GM12878 (cell line): ENCODE measurements around the gene IL17A. TPM values are rescaled to one million over a fixed set of nuclear protein-coding genes. Genes with fewer than 3 reads are reported as not detected.

Source experiments
- ATAC-seq: fragments of 200-7000 bp; cut with Tn5 transposase; 3 replicates; pipeline ENCODE4 v1.9.1; 2020; ENCODE audit warnings: mild to moderate bottlenecking, moderate library complexity
- BruUV-seq: library from RNA; stranded (reverse); fragments of 400-500 nt; replicated peaks from 2 replicates; lab custom pipeline; 2021; lab: Mats Ljungman, UMichigan
- CTCF ChIA-PET: fragments of 300-600 bp; sonication (Branson Sonifier 250); formaldehyde crosslinking; extraction: SDS; loops from one replicate; lab custom pipeline; 2021; ENCODE audit warnings: inconsistent platforms; lab: Yijun Ruan, JAX
- POLR2A ChIA-PET: fragments of 350-600 bp; formaldehyde crosslinking; extraction: SDS; loops from one replicate; lab custom pipeline; 2021; ENCODE audit warnings: inconsistent platforms; lab: Charles Lee
- RAD21 ChIA-PET: fragments of 300-600 bp; sonication (Branson Sonifier 250); formaldehyde crosslinking; loops from one replicate; lab custom pipeline; 2023; ENCODE audit warnings: antibody characterized with exemption; ENCODE audit not compliant: unreplicated experiment; lab: Charles Lee
- SMC1A ChIA-PET: fragments of 300-600 bp; sonication (Branson Sonifier 250); formaldehyde crosslinking; loops from one replicate; lab custom pipeline; 2023; ENCODE audit not compliant: unreplicated experiment, uncharacterized antibody; lab: Charles Lee
- DNase-seq: peaks from one replicate; pipeline ENCODE4 v3.0.0-alpha.2; 2011; ENCODE audit warnings: low read depth, low spot score
- FAIRE-seq: peaks from 3 replicates; lab custom pipeline; 2011; peaks lifted over from hg19 to GRCh38; lab: Jason Lieb, UNC
- H2AFZ ChIP-seq: 2 replicates; pipeline ENCODE4 v1.6.0; 2011; ENCODE audit warnings: low read depth, low read length, control low read depth; ENCODE audit not compliant: control insufficient read depth
- H3K27ac ChIP-seq: 2 replicates; pipeline ENCODE4 v1.5.1; 2011; ENCODE audit warnings: control low read depth; ENCODE audit not compliant: control insufficient read depth, insufficient read depth
- H3K27me3 ChIP-seq, 2 experiments: replicated peaks in 1 of 2; 2 replicates each; pipeline versions ENCODE4 v1.6.0 to v1.6.1; 2011; ENCODE audit warnings: low read length in 1 of 2; ENCODE audit not compliant: control insufficient read depth in 2 of 2, insufficient read depth in 2 of 2
- H3K36me3 ChIP-seq, 2 experiments: 2 replicates each; pipeline ENCODE4 v1.5.1; 2011; ENCODE audit warnings: low read length in 1 of 2; ENCODE audit not compliant: control insufficient read depth in 2 of 2, insufficient read depth in 2 of 2
- H3K4me1 ChIP-seq: 2 replicates; pipeline ENCODE4 v1.6.1; 2011; ENCODE audit warnings: mild to moderate bottlenecking, low read length, moderate library complexity, mixed read lengths; ENCODE audit not compliant: control insufficient read depth, insufficient read depth
- H3K4me2 ChIP-seq: 2 replicates; pipeline ENCODE4 v1.6.0; 2011; ENCODE audit warnings: control low read depth; ENCODE audit not compliant: control insufficient read depth, insufficient read depth
- H3K4me3 ChIP-seq: fragments of 200-600 bp; sonication (generic); 2 replicates; pipeline ENCODE4 v1.5.1; 2016
- H3K79me2 ChIP-seq: 2 replicates; pipeline ENCODE4 v1.6.0; 2011; ENCODE audit warnings: low read length; ENCODE audit not compliant: control insufficient read depth, insufficient read depth
- H3K9ac ChIP-seq: 2 replicates; pipeline ENCODE4 v1.8.0; 2011; ENCODE audit warnings: low read length, control low read depth, mixed read lengths; ENCODE audit not compliant: control insufficient read depth, insufficient read depth
- H3K9me3 ChIP-seq: replicated peaks from 3 replicates; pipeline ENCODE4 v1.5.1; 2011; ENCODE audit warnings: mild to moderate bottlenecking, low read length; ENCODE audit not compliant: control insufficient read depth, insufficient read depth
- H4K20me1 ChIP-seq: 2 replicates; pipeline ENCODE4 v1.6.0; 2011; ENCODE audit not compliant: control insufficient read depth, insufficient read depth
- JUNB ChIP-seq: IDR thresholded peaks from 2 replicates; pipeline ENCODE4 v1.6.1; 2016; ENCODE audit warnings: antibody characterized with exemption, mild to moderate bottlenecking
- SMC3 ChIP-seq: IDR thresholded peaks from 2 replicates; pipeline ENCODE4 v1.6.1; 2011; ENCODE audit warnings: low read length, improper control_type of control experiment, borderline replicate concordance
- WGBS: methylation state at CpG from one replicate; pipeline ENCODE4 v1.1.6; 2016; ENCODE audit warnings: low lambda C conversion rate; ENCODE audit not compliant: insufficient replicate concordance, insufficient coverage; ENCODE audit errors: missing lambda C conversion rate; 5-methylcytosine and 5-hydroxymethylcytosine counted together
- in situ Hi-C: fragments of 300-500 bp; cut with MboI; formaldehyde crosslinking; loops from 9 replicates; pipeline ENCODE4 v1.14.3; 2018; ENCODE audit warnings: mixed read lengths
- intact Hi-C: fragments of 100-400 bp; cut with micrococcal nuclease; formaldehyde crosslinking; loops from one replicate; pipeline ENCODE4 v1.14.2; 2022; ENCODE audit not compliant: unreplicated experiment
- polyA plus RNA-seq, 11 experiments: library from polyadenylated mRNA; depleted of rRNA in 4 of 11; unstranded in 6 of 11; stranded (reverse) in 5 of 11; fragments of >200 nt; fragmentation: Nextera tagmentation in 4 of 11; fragmentation: Illumina TruSeq in 1 of 11; extraction: Ambion mirVana in 4 of 11; extraction: Trizol in 1 of 11; gene quantifications; 1 replicate in 1 of 11; 2 replicates in 10 of 11; pipeline versions ENCODE4 v1.2.1 to v1.2.3, GENCODE V29; 2011 to 2016; ENCODE audit warnings: inconsistent platforms in 2 of 11, missing spikeins in 2 of 11, low read depth in 1 of 11
- total RNA-seq, 4 experiments: library from RNA; depleted of rRNA in 3 of 4; stranded (reverse); fragments of >200 nt in 3 of 4; fragmentation: Illumina TruSeq in 1 of 4; extraction: Trizol in 1 of 4; gene quantifications; 2 replicates each; pipeline versions ENCODE4 v1.2.1 to v1.2.3, GENCODE V29; 2013 to 2021
- TF ChIP-seq, protein P1 (sequence below): fragments of 450-650 bp; conservative IDR thresholded peaks from 2 replicates; pipeline ENCODE4 v1.6.1; 2017; ENCODE audit warnings: mild to moderate bottlenecking, moderate library complexity
- TF ChIP-seq, protein P2 (sequence below): IDR thresholded peaks from 2 replicates; pipeline ENCODE4 v1.6.1; 2012; ENCODE audit warnings: low read depth, low read length, improper control_type of control experiment
- TF ChIP-seq, protein P3 (sequence below): fragments of 450-650 bp; formaldehyde crosslinking; IDR thresholded peaks from 2 replicates; pipeline ENCODE4 v1.5.0; 2022; ENCODE audit warnings: mild to moderate bottlenecking, missing genetic modification characterization

IL17A gene
- total and polyA plus RNA-seq, 10 of the 15 experiments (the other 5 are each of a cell fraction or from before 2014, with no cell fraction given) = not detected

DNA sequence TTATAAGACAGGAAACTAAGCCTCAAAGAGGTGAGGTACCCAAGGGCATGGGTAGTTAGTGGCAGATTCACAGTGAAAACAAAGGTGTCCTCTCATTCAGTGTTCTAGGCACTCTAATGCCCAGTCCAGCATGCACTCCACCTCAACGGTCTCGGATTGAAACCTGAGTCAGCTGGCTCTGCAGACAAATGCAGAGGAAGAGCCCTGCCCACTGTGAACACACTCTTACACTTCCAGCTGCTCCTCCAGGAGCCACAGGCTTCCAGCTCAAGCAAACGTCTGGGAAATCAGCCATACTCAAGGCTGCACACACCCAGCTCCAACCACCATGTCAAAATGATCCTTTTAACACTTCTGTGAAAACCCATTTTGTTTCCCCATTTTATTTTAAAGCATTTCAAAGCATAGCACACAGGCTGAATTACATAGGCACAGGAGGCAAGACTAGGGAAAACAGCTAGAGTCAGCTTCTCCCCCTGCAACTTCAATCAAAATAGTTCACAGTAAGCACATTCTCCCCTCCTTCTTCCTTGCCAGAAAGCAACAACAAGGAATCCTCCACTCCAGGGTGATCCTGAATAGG, 3.0 kb upstream of the IL17A start:
- no peak overlapping the region for H2AFZ ChIP-seq
- 8% methylated on average over 3 of the region's 3 CpGs for WGBS
- FAIRE-seq = no peak
- in situ Hi-C loops = no loop called here
- intact Hi-C loops = no loop called here
- peaks cover 0 to 2% of the 10 kb centered on the region in 2 experiments; a peak in 2 of 4 replicates for H3K27me3 ChIP-seq
- BruUV-seq = no TSS peak
- SMC1A ChIA-PET = interaction anchor here (0.9 to 1.1 kb wide), 3 partner anchors 9 to 78 kb away, joined by 3 to 5 read pairs (median 3); no protein-coding TSS in a partner anchor
- H3K36me3 ChIP-seq = no peaks in the 10 kb centered on the region
- H3K9me3 ChIP-seq = no peaks in the 10 kb centered on the region; the same call in 1 of the 3 replicates
- POLR2A ChIA-PET = interaction anchor here (0.8 kb wide), 1 partner anchor 10 kb away, joined by 3 read pairs; no protein-coding TSS in a partner anchor
- no peak overlapping the region for H3K27ac ChIP-seq
- no peaks in the 10 kb centered on the region for H3K79me2 ChIP-seq
- CTCF ChIA-PET = interaction anchor here (1.3 to 1.4 kb wide), 2 partner anchors 24 to 51 kb away, joined by 3 to 5 read pairs; no protein-coding TSS in a partner anchor
- no peaks in the 10 kb centered on the region for H4K20me1 ChIP-seq
- no peak overlapping the region for H3K4me3 ChIP-seq
- H3K9ac ChIP-seq = no peak overlapping the region
- RAD21 ChIA-PET = no interaction called here
- TF ChIP-seq, protein P1, sequence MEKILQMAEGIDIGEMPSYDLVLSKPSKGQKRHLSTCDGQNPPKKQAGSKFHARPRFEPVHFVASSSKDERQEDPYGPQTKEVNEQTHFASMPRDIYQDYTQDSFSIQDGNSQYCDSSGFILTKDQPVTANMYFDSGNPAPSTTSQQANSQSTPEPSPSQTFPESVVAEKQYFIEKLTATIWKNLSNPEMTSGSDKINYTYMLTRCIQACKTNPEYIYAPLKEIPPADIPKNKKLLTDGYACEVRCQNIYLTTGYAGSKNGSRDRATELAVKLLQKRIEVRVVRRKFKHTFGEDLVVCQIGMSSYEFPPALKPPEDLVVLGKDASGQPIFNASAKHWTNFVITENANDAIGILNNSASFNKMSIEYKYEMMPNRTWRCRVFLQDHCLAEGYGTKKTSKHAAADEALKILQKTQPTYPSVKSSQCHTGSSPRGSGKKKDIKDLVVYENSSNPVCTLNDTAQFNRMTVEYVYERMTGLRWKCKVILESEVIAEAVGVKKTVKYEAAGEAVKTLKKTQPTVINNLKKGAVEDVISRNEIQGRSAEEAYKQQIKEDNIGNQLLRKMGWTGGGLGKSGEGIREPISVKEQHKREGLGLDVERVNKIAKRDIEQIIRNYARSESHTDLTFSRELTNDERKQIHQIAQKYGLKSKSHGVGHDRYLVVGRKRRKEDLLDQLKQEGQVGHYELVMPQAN = no peak
- TF ChIP-seq, protein P2, sequence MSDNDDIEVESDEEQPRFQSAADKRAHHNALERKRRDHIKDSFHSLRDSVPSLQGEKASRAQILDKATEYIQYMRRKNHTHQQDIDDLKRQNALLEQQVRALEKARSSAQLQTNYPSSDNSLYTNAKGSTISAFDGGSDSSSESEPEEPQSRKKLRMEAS = no peak
- TF ChIP-seq, protein P3, sequence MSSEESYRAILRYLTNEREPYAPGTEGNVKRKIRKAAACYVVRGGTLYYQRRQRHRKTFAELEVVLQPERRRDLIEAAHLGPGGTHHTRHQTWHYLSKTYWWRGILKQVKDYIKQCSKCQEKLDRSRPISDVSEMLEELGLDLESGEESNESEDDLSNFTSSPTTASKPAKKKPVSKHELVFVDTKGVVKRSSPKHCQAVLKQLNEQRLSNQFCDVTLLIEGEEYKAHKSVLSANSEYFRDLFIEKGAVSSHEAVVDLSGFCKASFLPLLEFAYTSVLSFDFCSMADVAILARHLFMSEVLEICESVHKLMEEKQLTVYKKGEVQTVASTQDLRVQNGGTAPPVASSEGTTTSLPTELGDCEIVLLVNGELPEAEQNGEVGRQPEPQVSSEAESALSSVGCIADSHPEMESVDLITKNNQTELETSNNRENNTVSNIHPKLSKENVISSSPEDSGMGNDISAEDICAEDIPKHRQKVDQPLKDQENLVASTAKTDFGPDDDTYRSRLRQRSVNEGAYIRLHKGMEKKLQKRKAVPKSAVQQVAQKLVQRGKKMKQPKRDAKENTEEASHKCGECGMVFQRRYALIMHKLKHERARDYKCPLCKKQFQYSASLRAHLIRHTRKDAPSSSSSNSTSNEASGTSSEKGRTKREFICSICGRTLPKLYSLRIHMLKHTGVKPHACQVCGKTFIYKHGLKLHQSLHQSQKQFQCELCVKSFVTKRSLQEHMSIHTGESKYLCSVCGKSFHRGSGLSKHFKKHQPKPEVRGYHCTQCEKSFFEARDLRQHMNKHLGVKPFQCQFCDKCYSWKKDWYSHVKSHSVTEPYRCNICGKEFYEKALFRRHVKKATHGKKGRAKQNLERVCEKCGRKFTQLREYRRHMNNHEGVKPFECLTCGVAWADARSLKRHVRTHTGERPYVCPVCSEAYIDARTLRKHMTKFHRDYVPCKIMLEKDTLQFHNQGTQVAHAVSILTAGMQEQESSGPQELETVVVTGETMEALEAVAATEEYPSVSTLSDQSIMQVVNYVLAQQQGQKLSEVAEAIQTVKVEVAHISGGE (CRISPR knock-in tag) = no peak
- TF ChIP-seq SMC3 (no peak), JUNB (no peak)
- TF ChIP-seq, all 136 proteins: peak for 0
- Histone ChIP-seq H3K4me2 (no peak overlapping the region), H3K4me1 (peaks cover 35% of the 10 kb centered on the region)
- ATAC-seq (no peak), DNase-seq (no peak)
